Fibroblast of peridontal ligament (primary cell): ENCODE results near the gene OR2J3.
"Not testable (repeated sequence)": the region's sequence is repeated elsewhere in the genome, so short reads cannot be mapped to it uniquely, and the experiment has no call there.

Source experiments
- DNase-seq: peaks from one replicate; pipeline ENCODE4 v3.0.0-alpha.2; 2010; ENCODE audit errors: extremely low read depth

OR2J3 gene

GRCh38 chr6:29107758-29108157 lies at the start of gene OR2J3:
Gene OR2J3, plus strand, starts transcription at chr6:29108058. Its CDS starts 3,833 bp downstream, at chr6:29111891.
- DNase-seq: no peak

- DNase-seq: no peak
Measured at GRCh38 chr6:29071831-29072723, 35.8 kb upstream of the OR2J3 start.

GRCh38 chr6:29079203-29079602 lies 28.7 kb upstream of the OR2J3 start:
- DNase-seq: no peak

DNA sequence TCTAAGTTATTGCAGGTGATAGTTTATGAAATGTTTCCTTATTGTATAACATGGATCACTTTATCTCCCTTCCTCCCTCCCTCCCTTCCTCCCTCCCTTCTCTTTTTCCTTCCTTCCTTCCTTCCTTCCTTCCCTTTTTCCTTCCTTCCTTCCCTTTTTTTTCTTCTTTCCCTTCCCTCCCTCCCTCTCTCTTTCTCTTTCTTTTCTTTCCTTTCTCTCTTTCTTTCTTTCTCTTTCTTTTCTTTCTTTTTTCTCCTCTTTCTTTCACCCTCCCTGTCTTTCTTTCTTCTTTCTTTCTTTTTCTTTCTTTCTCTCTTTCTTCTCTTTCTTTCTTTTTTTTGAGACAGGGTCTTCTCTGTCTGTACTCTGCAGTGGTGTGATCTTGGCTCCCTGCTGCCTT lies 26.5 kb upstream of the OR2J3 start:
- DNase-seq: no peak

DNA sequence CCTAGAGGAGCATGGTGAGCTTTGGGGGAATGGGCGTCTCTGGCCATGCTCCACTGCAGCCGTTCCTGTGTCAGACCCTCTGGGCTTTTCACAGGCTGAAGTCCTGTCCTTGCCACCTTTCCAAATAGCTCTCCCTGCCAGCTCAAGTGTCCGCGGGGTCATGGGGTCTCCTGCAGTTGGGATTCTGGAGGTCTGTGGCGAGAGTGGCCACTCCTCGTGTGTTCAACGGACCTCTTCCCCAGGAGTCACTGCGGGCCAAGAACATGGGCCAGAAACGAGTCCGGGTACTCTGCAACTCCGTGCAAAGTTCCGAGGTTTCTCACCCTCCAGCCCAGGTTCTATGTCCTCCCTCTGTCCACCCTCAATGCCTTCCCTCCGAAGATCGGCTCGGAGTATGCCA lies 25.4 kb upstream of the OR2J3 start:
- DNase-seq: no peak

- no peak for DNase-seq
Measured at GRCh38 chr6:29087213-29087612, 20.6 kb upstream of the OR2J3 start, which contains the start of gene OR2B3. Gene OR2B3, minus strand, starts transcription at chr6:29087313. Its CDS starts 65 bp downstream, at chr6:29087248.

DNA sequence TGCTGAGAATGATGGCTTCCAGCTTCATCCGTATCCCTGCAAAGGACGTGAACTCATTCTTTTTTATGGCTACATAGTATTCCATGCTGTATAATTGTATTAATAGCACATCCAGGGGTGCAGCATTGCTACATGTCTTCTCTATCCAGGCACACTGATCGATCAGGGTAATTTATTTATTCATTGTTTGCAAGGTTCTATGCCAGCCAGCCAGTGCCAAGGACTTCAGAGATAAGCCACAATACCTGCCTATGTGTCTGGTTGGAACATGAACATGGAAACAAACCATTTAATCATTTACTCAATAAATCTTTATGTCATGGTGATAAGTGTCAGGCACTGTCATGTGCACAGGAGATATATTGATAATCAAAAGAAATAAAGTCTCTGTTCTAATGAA lies 14.9 kb upstream of the OR2J3 start:
- DNase-seq: no peak

- no peak for DNase-seq
Measured at GRCh38 chr6:29097803-29098202, 10.1 kb upstream of the OR2J3 start.

- DNase-seq: no peak
Measured at GRCh38 chr6:29099190-29099589, 8.7 kb upstream of the OR2J3 start, which contains the start of gene OR2J1. Gene OR2J1, plus strand, starts transcription at chr6:29099490. Its CDS starts 1,453 bp downstream, at chr6:29100943.

- DNase-seq: no peak
Measured at GRCh38 chr6:29112135-29112534, 4.3 kb downstream of the OR2J3 start.

GRCh38 chr6:29114964-29115363 lies 7.1 kb downstream of the OR2J3 start:
- not testable (repeated sequence) for DNase-seq

DNA sequence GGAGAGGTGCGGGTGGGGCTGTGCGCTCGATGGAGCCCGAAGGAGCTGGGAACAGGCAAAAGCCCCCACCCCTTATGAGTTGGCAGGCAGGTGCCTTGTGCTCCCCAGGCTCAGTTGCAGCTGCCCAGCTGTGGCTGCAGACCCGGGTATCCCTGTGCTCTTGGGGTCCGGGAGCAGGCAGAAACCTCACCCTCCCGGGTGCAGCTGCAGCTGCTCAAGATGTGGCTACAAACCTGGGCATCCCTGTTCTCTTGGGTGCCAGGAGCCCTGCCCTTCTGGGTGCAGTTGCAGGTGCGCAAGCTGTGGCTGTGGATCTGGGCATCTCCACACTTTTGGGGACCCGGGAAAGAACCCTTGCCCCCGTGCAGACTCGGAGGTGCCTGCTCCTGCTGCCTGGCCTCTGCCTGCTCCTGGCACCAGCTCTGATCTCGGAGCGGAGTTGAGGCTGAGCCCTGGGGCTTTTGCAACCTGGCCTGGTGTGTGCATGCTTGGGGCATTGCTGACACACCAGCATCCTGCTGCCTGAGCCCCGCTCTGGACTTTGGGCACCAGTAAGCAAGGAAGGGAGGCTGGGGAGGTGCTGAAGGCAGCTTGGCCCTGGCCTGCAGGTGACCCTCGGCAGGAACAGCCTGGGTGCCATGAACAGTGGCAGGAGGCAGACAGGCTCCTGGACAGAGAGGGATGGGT lies 21.6 kb downstream of the OR2J3 start:
- DNase-seq: no peak

- DNase-seq: no peak
Measured at GRCh38 chr6:29130644-29131043, 22.8 kb downstream of the OR2J3 start.

DNA sequence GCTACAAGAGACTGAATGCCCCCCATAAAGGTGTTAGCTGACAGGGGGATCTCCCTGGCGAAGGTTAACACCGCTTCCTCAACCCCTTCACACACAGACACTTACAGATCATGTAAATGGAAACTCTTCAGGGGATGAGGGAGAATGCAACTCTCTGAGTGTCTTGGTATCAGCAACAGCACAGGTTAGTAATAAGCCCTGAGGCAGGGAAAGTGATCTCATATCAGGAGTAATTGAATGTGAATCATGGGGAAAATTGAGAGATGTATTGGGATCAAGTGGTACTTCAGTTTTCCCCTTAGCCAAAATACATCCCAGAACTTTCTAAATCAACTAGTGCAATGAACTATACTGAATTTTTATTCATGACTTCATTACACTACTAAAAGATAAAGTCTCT lies 23.8 kb downstream of the OR2J3 start:
- DNase-seq: no peak

- no peak for DNase-seq
Measured at GRCh38 chr6:29137724-29138123, 29.9 kb downstream of the OR2J3 start.

GRCh38 chr6:29141606-29142005 lies 33.7 kb downstream of the OR2J3 start:
- no peak for DNase-seq

DNA sequence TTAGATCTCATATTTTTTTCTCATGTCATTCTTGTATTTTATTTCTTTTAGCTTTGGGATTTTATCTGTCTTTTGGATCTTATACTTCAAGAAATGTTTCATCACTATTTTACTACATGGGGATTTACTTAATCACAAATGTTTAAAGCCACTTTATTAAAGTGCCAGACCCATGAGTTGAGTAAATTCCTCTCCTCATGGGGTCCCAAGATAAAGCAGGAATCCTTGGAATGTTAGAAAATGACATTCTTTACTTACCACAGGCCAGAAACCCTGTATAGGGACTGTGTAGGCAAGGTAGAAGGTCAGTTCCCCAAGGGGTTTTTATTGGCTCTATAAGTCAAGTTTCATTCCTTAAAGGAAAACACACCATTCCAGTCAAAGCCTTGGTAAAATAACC lies 34.5 kb downstream of the OR2J3 start:
- DNase-seq: no peak

DNA sequence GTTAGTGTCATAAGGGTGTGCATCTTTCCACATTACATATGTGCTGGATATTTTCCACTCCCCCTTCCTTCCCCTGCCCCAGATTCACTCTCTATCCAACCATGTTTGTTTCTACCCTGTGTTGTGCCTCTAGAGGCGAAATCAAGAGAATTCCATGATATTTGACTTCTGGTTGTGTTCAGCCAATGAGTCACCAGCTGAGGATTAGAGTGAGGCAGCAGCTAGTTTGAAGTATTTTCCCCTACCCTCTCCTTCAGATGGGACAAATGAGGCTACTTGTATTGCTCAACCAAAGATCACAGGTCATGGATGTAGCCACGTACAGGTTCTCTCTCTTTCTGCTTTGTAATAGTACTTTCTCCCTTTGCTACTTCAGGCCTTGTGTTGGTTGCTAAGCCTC lies 38.3 kb downstream of the OR2J3 start:
- no peak for DNase-seq

DNA sequence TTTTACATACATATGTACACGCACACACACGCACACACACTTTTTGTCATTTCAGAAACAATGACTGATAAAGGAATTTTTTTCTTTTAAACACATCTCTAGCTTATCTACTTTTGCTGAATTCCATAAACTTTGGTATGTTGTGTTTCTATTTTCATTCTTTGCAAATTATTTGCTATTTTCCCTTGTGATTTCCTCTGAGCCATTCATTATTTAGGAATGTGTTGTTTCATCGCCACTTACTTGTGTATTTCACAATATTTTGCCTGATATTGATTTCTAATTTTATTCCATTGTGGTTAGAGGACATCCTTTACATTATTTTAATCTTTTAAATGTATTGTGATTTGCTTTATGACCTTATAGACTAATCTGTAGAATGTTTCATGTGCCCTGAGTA lies 39.2 kb downstream of the OR2J3 start:
- no peak for DNase-seq

- not testable (repeated sequence) for DNase-seq
Measured at GRCh38 chr6:29149444-29149843, 41.6 kb downstream of the OR2J3 start.

DNA sequence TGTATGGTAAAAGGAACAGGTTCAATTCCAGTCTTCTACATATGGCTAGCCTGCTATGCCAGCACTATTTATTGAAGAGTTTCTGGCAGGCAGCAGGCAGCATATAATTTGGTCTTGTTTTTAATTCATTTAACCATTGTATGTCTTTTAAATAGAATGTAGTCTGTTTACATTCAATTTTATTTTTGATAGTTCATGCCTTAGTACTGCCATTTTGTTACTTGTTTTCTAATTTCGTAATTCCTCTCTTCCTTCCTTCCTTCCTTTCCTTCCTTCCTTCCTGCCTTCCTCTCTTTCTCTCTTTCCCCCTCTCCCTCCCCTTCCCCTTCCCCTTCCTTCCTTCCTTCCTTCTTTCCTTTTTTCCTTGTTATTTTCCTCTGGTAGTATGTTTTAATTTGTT lies 45.2 kb downstream of the OR2J3 start:
- DNase-seq: no peak

DNA sequence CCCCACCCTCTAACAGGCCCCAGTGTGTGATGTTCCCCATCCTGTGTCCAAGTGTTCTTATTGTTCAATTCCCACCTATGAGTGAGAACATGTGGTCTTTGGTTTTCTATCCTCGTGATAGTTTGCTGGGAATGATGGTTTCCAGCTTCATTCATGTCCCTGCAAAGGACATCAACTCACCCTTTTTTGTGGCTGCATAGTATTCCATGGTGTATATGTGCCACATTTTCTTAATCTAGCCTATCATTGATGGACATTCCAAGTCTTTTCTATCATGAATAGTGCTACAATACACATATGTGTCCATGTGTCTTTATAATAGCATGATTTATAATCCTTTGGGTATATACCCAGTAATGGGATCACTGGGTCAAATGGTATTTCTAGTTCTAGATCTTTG lies 47.3 kb downstream of the OR2J3 start:
- not testable (repeated sequence) for DNase-seq

- not testable (repeated sequence) for DNase-seq
Measured at GRCh38 chr6:29159922-29160321, 52.1 kb downstream of the OR2J3 start.
